HG02973 (cell line): ENCODE measurements around the gene HOXA11.

Experiments used
- ATAC-seq: cut with Tn5 transposase; IDR thresholded peaks from one replicate; pipeline ENCODE4 v1.9.1; 2021; ENCODE audit warnings: moderate library complexity; ENCODE audit not compliant: unreplicated experiment

The HOXA11 gene

DNA sequence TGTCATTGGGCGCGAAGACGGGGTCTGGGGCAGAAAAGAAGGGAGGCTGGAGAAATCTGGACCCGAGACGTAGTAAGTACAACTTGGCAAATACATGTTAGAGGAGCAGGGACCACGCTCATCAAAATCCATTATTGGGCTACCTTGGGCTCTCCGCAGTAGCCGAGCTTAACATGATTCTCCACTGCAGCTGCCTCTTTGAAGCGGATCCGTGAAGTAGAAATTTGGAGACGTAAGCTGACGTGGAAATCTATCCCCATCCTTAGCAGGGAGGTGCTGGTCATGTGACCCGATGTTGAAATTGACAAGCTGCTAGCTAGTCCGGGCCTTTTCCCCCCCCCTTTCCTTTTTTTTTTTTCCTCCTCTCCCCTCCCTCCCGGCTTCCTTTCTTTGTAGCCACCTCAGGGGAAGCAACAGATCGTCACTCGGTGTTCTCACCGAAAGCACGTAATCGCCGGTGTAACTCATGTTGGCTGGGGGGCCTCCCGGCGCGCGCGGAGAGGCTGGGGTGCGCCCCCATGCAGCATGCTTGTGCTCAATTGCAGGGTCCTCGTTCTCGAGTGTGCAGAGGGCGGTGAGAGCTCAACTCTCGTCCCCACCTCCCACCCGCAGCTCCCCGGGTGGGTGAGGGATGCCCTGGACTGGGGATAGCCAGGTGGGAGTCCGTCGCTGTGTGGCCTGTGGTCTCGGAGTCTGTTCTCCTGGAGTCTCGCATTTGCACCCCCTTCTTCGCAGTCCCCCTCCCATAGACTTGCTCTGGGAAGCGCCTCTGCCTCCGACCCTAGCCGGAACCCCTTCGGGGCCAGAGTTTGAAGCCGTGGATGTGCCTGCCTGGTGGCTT lies at the start of gene HOXA11:
HOXA11 (minus strand) TSS at position 220 of the 841 bp plus-strand sequence; CDS start at position 132, 88 bp downstream.
- ATAC-seq: no peak

DNA sequence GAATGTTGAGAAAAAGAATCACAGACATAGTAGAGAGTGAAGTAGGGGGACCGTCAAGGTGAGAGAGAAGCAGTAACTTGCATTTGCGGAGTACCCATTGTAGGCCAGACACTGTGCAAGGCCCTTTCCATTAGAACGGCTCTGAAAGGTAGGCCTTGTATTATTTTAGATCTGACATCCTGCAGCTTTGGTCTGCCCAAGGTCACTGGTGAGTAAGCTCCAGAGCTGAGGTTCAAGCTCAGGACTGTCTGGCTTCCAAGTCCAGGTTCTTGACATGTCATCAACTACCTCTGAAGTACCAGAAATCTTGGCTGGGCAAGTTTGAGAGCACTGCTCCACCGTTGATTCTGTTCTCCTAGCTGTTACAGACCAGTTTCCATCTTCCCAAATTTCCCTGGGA lies 44.4 kb upstream of the HOXA11 start:
- no peak for ATAC-seq

DNA sequence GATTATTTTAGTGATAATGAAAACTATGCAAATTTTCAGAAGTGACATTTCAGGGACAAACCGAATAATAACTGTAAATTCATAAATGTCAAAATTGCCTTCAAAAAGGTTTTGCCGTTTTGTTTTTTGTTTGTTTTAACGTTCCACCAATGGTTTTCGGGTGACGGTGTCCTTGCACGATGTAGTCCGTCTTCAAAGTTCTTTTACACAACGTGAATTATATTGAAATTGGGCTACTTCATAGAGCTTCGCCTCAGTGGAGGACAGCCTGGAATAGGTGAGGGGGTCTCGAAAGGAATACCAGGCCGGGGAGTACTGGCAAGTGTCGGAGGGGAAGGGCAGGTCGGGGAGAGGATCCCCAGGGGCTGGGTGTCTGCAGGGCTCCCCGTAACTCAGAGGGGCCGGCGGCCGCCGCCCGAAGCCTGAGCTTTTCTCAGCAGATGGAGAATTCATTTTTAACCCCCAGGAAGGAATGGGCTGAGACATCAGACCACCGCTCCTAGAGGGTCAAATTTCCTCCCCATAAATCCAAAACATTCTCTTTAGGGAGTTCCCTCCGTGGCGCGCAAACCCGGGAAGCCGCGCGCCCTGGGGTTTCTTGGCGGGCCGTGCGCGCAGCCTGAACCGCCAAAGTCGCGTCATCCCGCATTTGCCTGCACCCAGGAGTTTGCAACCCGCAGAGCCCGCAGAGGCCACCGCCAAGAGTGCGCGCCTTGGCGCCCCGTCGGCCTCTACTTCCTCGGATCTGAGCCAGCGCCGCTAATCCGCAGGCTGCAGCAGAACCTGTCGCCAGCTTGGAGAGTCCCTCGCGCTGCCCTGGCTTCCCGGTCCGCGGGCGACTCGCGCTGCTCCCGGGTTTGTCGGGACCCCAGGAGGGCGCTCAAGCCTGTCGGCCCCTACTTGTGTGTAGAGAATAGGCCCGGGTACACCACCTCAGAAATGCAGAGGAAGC lies 40.2 kb upstream of the HOXA11 start:
- ATAC-seq: no peak

DNA sequence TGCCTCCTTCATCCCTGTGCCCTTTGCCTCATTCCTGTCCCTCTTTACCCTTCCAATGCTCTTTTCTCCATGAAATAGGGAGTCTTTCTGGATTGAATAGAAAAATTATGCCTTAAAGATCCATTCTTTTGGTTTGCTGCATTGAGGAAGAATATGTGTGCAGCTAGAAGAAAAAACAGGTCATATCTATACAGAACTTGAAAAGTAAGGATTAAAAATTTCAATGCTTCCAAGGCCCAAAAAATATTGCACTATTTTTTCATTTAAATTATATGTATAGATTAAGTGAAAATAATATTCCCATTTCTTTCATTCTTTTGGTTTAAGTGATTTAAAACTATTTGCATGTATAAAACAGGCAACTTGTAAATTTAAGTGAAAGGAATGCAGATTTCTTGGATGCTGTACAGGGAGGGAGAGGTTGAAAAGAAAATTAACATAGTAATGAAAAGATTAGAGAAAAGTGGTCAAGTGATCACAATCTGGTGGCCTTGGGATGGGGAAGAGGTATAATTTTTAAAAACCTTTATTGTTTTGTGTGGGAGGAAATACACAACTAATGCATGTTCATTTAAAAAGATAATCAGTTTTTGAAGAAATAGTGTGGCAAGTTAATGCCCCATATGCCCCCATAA lies 39.0 kb upstream of the HOXA11 start:
- ATAC-seq: no peak

DNA sequence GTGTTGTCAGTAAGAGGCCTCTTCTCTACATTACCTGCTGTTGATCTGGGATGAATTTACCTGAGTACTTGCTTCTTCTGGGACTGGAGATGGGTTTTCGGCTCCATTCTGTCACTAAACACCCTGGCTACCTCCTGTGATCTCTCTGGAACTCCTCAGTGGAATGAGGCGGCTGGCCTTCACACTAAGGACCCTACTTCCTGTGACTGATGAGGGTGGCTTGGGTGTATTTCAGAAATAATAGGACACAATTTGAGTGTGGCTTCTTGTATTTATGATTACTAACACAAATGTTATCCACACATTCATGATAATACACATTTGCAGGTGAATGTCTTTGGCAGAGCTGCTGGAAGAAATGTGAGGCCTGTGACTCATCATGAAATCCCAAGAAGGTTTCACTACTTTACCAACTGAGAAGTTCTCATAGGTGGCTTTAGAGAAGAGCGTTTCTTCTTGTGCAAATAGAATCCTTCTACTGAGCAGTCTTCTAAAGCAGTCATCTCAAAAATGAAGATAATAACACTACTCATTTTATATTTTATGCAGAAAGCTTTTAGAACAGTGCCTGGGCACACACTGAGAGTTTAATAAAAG lies 36.3 kb upstream of the HOXA11 start:
- ATAC-seq: no peak

DNA sequence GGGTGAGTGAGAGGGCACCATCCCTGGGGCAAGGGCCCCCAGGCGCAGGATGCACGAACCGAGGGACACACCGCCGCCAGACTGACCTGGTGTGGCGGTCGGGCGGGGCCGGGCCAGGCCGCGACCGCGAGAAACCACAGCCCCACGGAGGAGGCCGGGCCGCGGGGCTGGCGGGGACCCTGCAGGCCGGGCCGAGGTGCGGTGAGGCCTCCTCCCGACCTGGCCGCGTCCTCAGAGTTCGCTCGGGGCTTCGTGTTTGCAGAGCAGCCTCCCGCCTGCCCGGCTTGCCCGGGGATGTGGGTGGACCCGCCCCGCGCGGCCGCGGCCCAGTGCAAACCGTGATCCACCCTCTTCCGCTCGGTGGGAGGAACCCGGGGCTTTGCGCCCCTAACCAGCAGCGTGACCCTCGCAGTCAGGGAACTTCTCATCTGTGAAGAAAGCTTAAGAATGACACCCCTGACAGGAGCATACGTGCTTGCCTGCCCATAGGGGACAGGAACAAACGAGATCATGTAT lies 35.5 kb upstream of the HOXA11 start:
- ATAC-seq: no peak

DNA sequence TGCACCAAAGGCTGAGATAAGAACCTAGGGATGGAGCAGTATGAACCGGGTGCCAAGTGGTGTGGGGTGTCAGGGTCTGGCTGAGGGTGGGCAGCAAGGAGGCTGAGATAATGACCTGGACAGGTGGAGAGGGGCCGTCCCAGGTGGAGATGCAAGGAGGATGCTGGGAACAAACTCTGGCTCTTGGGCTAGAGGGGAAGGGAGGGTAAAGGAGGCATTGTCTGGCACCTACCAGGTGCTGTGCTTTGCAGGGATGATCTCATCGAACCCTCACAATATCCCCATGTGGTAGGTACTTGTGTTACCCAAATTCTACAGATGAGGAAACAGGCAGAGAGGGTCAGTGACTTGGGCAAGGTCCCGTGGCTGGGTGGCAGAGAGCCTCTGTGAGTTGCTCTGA lies 34.8 kb upstream of the HOXA11 start:
- no peak for ATAC-seq

DNA sequence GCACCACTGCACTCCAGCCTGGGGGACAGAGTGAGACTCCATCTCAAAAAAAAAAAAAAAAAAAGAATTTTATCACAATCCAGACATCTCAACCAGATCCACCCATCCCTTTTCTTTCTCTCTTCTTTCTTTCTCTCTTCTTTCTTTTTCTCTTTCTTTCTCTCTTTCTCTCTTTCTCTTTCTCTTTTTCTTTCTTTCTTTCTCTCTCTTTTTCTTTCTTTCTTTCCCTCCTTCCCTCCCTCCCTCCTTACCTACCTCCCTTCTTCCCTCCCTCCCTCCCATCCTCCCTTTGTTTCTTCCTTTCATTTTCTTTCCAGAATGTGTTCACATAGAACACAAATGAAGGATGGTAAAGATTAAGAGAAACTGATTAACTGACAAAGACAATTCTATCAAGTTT lies 32.9 kb upstream of the HOXA11 start:
- no peak for ATAC-seq

DNA sequence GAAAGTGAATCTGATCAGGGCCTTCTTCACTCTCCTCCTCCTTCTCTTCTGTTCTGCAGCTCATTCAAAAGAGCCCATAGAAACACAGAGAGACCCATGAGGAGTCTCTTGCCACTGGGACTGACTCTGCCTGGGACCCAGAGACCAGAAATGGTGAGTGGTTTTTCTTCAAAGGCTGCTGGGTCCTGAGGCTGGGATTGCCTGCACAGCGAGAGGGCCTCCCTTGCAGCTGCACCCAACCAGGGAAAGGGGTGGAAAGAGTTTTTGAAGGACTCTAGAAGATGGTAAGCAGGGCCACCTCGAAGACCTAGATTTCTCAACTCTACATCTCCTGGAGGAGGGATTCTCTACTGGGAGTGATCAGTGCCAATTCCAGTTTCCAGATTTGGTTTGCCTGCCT lies 30.3 kb upstream of the HOXA11 start:
- no peak for ATAC-seq

DNA sequence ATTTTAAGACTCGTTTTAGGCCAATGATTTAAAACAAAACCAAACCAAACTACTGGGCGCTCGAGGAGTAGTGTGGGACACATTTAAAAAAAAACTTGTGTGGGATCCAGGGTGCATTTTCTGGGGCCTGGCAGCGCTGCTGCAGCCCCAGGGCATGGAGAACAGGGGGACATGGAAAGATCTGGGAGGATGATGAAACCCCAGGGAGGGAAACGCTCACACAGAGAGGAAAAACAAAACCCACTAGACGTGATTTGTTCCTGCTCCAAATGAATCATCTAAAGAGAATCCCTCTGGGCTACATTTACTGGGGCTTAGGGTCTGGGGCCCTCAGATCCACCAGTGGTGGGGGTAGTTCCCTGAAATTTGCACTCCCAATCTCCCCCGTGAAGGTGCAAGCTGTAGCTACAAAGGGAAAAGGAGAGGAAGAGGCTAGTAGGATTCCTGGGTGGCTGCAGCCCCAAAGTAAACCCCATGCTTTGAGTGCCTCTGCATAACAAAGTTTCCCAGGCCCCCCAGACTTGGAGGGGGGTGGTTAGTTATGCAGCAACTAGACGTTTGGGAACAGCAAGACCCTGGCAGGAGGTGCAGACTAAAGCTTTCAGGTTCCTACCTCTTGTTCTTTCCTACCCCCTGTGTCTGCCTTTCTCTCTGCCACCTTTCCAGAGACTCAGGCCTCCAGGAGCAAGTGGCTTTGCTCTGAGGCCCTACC lies 29.4 kb upstream of the HOXA11 start:
- ATAC-seq: no peak

DNA sequence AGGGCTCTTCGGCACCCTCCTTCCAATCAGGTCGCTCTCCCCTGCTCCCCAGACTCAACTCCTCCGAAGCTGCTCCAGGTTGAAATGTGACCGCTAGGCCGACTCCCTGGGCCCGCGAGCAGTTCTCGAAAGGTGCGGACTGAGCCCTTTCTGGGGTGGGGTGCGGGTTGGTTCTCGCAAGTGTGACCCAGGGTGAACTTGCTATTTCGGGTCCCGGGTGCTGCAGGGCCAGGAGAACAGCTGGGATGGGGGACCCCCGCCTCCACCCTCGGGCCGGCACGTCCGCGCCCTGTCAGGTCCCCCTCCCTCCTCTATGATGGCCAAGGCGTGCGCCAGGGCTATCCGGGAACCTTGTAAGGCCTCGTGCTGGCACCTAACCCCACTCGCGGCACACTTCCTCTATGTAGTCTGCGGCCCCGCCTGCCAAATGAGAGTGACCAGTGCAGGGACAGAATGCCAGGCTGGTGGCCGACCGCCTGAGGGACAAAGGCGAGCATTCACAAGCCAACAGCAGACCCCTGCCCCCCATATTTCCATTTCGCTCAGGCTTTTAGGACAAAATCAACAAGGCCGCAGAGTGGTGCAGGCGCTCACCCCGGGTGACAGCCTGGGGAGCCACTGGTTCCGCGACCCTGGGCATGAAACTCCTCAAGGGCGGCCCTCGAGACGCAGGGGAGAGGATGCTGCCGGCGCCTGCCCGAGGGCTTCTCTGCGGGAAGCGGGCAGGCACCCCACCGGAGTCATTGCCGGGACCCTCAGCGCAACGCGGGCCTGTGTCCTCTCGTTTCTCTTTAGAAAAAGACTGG lies 28.6 kb upstream of the HOXA11 start:
- ATAC-seq: no peak

DNA sequence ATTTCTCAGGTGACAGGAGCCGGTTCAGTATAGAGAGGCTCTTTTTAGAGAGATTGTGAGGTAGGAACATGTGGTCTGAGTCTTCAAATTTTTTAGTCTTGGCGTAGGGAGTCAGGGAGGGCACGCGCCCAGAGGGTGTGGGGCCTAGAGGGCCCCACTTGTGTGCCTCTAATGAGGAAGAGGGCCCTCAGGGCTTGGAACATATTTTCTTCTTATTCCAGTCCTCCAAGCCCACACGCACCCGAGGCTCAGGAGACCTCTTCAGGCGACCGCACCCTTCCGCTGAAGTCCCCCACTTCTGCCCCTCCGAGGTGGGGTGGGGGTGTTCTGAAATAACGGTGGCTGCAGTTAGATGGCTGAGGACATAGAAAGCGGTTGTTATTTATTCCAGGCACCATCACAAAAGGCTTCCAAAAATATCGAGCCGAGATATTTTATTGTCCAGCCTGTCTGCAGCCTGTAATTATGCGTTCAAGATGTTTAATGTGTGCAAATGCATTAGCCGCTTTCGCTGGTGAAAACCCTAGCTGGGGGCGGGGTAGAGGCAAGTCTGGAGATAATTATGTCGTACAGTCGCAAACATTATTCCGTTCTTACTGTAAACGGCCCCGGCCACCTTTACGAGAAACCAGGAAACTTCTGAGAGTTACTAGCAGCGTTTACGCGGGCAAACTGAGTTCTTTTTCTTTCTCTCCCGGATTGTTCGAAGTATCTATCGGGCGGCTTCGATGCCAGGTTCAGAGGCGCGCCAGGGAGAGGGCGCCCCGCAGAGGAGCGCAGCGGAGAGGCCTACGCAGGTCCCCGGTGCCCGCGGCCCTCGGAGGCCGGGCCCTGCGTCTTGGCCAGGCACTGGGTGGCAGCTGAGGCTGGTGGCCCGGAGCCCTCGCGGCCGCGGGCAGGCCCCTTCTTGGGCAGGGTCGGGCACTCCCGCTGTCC lies 27.7 kb upstream of the HOXA11 start:
- no peak for ATAC-seq

DNA sequence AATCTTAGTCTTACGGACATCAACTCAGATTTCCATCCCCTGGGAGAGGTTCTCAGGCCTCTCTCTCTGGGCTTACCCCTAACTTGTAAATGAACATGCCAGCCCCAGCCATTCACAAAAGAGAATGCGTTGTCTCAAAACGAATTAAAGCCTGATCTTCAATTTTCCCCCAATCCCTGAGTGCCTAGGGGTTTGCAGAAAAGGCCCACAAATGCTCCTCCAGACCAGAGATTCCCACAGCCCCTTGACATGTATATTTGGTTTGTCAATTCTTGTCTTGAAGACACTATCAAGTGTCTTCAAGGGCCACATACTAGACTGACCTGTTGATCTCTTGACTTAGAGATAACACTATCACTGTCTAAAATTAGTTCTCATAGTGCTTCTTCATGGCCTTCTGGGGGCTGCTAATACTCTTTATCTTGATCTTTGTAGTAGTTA lies 26.8 kb upstream of the HOXA11 start:
- no peak for ATAC-seq

DNA sequence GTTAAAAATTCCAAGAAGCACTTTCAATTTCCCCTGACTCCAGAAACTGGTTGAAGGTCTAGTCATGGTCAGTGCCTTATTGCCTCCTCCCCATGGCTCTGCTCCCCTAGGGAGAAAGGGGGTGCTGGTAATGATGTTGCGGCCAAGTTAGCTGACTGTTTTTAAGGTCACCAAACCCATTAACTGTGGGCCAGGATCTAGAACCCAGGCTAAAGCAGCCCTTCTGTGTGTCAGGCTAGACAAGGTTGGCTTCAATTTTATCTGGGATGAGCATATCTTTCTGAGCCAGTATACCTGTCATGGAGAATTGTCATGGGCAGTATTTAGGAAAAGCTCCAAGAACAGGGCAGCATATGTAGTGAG lies 26.0 kb upstream of the HOXA11 start:
- ATAC-seq: no peak

DNA sequence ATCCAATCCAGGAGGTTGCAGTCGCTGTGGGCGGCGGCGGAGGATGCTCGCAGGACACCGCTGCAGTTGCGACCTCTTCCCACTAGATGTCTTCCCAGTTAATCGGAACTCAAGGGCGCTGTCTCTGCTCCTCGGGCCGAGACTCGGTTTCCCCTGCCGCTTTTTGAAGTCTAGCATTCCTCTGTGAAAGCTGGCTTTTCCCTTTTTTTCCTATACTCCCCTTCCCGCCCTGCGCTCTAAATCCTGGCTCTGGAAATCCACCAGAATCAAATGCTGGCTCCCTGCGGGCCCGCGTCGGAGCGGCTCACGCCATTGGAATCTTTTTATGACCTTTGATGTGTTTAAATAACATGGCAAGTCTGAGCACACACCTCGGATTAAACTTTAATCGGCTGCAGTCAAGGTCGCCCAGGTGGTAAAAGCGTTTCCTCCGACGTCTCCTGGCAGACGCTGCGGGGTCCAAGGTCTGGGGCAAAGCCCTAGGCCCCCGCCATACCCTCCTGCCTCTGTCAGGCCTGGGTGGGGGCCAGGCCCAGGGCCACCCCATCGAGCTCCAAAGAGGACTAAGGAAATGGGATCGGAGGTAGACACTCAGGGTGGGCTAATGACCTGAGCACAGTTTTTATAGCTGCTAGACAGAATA lies 25.5 kb upstream of the HOXA11 start:
- no peak for ATAC-seq

DNA sequence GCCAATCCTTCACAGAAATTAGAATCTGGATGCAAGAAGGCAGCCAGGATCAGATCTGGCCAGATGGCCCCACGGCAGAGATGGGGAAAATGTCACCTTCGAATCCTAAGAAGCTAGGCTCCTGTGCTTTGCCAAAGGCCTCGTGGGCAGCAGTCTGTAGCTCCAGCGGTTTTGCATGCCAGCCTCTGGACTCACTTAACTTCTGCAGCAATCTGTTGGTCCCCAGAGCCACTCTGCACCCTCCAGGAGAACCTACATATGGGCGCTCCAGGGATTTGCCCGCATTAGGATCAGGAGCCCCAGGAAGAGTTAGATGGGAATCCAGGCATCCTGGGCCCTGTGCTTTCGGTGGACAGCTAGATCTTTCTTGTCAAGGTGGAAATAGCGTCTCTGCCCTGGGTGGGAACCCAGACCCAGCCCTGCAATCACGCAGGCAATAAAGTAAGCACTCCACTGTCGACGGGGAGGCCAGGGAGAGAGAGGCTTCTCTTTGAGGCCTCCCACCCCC lies 25.0 kb upstream of the HOXA11 start:
- ATAC-seq: no peak

DNA sequence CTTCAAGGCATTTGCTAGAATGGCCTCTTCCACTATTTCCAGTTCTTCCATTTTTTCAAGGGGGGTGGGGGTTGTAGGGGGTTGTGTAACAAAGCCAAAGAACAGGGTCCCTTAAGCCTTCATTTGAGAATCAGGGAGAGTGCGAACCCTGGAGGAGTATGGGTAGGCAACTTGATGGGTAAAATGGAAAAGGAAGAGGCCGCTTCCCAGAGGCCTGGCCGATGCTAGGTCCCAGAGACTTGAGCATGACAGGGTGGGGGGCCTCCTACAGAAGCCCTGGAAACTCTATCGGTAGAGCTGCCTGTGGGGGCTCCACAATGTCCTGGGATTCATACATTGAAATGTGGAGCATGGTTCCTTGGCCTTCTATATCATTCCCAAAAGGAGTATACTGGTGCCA lies 24.0 kb upstream of the HOXA11 start:
- ATAC-seq: no peak
